ENCODE results near the gene PARD3B. TPM values are rescaled to one million over a fixed set of nuclear protein-coding genes. Genes with fewer than 3 reads are reported as not detected.

Gene PARD3B
- total RNA-seq, 6 experiments from 2014 or later = 5.3 to 11.2 (median 8.3) TPM

DNA sequence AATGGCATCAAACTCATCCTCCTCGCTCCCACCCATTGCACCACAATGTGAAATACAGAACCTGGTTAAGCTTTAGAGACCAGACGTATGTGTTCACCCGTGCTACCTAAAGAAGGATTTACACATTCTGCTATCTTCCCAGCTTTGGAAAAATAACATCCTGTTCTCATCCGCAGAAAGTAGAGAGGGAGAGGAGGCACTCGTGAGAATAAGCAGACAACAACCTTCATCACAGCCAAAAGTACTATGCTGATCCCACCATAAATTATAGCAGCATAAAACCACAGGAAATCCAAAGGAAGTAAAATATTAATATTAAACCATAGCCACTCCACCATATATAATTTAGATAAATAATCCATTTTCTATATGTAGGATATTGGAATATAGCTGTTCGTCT, 1025.4 kb downstream of the PARD3B start:
- 66% methylated on average over 6 of the region's 6 CpGs for WGBS (ENCODE audit: insufficient coverage, low coverage, low lambda C conversion rate, missing lambda C conversion rate)
- DNase-seq (no peak), ATAC-seq (no peak)
- H3K4me1 ChIP-seq = no peaks in the 10 kb centered on the region
- intact Hi-C loops (cut with DNase I) = no loop called here
- no peaks in the 10 kb centered on the region for H3K36me3 ChIP-seq
- H3K27me3 ChIP-seq = no peaks in the 10 kb centered on the region
- no peak overlapping the region for H3K4me3 ChIP-seq
- no peaks in the 10 kb centered on the region for H3K9me3 ChIP-seq
- TF ChIP-seq POLR2A (IDR thresholded peaks at IDR 0.05) = no peak
- TF ChIP-seq, protein P1, sequence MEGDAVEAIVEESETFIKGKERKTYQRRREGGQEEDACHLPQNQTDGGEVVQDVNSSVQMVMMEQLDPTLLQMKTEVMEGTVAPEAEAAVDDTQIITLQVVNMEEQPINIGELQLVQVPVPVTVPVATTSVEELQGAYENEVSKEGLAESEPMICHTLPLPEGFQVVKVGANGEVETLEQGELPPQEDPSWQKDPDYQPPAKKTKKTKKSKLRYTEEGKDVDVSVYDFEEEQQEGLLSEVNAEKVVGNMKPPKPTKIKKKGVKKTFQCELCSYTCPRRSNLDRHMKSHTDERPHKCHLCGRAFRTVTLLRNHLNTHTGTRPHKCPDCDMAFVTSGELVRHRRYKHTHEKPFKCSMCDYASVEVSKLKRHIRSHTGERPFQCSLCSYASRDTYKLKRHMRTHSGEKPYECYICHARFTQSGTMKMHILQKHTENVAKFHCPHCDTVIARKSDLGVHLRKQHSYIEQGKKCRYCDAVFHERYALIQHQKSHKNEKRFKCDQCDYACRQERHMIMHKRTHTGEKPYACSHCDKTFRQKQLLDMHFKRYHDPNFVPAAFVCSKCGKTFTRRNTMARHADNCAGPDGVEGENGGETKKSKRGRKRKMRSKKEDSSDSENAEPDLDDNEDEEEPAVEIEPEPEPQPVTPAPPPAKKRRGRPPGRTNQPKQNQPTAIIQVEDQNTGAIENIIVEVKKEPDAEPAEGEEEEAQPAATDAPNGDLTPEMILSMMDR (IDR thresholded peaks at IDR 0.05) = no peak
- H3K27ac ChIP-seq = no peak overlapping the region

DNA sequence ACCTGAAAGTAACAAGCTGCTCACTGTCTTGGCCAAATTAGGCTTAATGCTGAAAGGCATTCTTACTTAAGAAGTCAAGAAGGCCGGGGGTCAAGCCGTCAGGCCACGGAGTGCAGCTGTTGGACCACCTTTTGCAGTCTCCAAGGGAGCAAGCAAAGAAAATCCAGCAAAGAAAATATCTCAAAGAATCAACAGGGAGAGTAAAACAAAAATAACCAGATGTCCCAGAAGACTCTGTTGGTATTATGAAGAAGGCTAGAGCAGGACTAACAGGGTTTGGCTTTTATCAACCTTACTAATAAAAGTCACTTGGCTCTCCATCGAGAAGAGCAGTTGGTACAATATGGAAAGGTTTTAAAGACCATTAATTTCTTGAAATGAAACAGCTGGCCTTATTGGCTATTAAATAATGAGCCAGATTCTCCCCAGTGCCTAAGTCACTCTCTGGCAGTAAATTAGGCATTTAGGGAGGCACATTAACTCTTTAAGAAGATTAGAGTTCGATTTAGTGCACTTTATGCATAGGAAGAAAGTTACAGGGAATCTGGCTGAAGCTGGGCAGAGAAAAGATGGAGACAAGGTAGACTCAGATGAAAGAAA, 1026.2 kb downstream of the PARD3B start:
- ATAC-seq (no peak), DNase-seq (no peak)
- 81% methylated on average over 2 of the region's 5 CpGs for WGBS (ENCODE audit: insufficient coverage, low coverage, low lambda C conversion rate, missing lambda C conversion rate)
- Histone ChIP-seq H3K27ac (no peak overlapping the region), H3K27me3 (no peaks in the 10 kb centered on the region), H3K4me1 (no peaks in the 10 kb centered on the region), H3K36me3 (no peaks in the 10 kb centered on the region), H3K9me3 (no peaks in the 10 kb centered on the region), H3K4me3 (no peak overlapping the region)
- no peak for TF ChIP-seq POLR2A (IDR thresholded peaks at IDR 0.05)
- TF ChIP-seq, protein P1 (IDR thresholded peaks at IDR 0.05) = no peak
- intact Hi-C loops (cut with DNase I) = no loop called here

DNA sequence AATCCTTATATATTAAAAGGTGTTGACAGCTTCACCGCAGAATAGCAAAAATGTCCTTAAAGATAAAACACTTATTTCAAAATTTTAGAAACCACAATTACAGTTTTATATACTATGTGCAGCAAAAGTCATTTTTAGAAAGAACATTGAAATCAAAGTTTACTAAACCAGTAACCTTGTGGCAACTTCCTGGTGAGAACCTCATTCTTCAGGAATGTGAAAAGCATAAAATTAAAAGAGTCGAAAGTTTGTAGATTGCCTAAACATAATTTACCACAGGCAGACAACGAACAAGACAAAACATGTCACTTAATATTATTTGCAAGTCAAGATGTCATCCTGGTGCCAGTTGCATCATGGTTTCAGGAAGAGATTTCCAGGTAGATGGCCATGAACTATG, 1028.7 kb downstream of the PARD3B start:
- Histone ChIP-seq H3K27ac (no peak overlapping the region), H3K27me3 (no peaks in the 10 kb centered on the region), H3K4me3 (no peak overlapping the region), H3K36me3 (no peaks in the 10 kb centered on the region), H3K9me3 (no peaks in the 10 kb centered on the region), H3K4me1 (no peaks in the 10 kb centered on the region)
- no peak for DNase-seq
- no peak for ATAC-seq
- 83% methylated on average over 3 of the region's 3 CpGs for WGBS (ENCODE audit: insufficient coverage, low coverage, low lambda C conversion rate, missing lambda C conversion rate)
- no peak for TF ChIP-seq POLR2A (IDR thresholded peaks at IDR 0.05)
- TF ChIP-seq, protein P1 (IDR thresholded peaks at IDR 0.05) = no peak
- intact Hi-C loops (cut with DNase I) = no loop called here

DNA sequence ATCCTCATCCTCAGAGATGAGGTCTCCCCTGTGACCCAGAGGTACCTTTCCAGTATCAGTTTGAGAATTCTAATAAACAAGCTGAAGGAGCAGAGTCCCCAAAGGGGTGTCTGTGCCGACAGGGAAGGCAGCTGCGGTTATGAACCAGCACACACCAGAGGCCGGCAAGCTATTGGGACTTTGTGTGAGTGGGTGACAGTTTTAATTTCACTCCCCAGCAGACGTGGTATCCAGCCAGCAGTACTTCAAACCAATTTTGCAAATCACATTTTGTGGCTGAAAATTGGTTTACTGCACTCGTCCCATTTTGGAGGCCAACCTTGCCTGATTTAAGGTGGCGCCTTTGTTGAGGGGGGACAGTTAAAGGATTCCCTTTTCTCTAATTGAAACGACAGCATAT, 1034.1 kb downstream of the PARD3B start:
- H3K36me3 ChIP-seq = no peaks in the 10 kb centered on the region

More for the DNA sequence above, 1034.1 kb downstream of the PARD3B start:
- WGBS (ENCODE audit: insufficient coverage, low coverage, low lambda C conversion rate, missing lambda C conversion rate) = 90% methylated on average over 7 of the region's 7 CpGs
- H3K4me1 ChIP-seq = no peaks in the 10 kb centered on the region
- TF ChIP-seq, protein P1 (IDR thresholded peaks at IDR 0.05) = no peak
- TF ChIP-seq POLR2A (IDR thresholded peaks at IDR 0.05) = no peak
- no peak overlapping the region for H3K4me3 ChIP-seq
- intact Hi-C loops (cut with DNase I) = no loop called here
- no peaks in the 10 kb centered on the region for H3K9me3 ChIP-seq
- DNase-seq = no peak
- no peak for ATAC-seq
- H3K27ac ChIP-seq = no peak overlapping the region
- no peaks in the 10 kb centered on the region for H3K27me3 ChIP-seq
